HFFc6 (cell line): ENCODE results near the gene MAP3K7. TPM values are rescaled to one million over a fixed set of nuclear protein-coding genes. Genes with fewer than 3 reads are reported as not detected.

Experiments used
- DNase-seq: peaks from one replicate; pipeline ENCODE4 v3.0.0-alpha.2; 2018
- H3K27ac Mint-ChIP-seq: 2 replicates; pipeline ENCODE4 v1.8.0; 2020; ENCODE audit warnings: mild to moderate bottlenecking, mixed read lengths
- H3K27me3 Mint-ChIP-seq: 2 replicates; pipeline ENCODE4 v1.8.0; 2021; ENCODE audit warnings: mild to moderate bottlenecking, moderate library complexity, mixed read lengths; ENCODE audit not compliant: insufficient read depth
- H3K36me3 Mint-ChIP-seq: 2 replicates; pipeline ENCODE4 v1.8.0; 2021; ENCODE audit warnings: low read depth, mixed read lengths
- H3K4me1 Mint-ChIP-seq: 2 replicates; pipeline ENCODE4 v1.8.0; 2020; ENCODE audit warnings: low read depth, mixed read lengths
- H3K4me3 Mint-ChIP-seq: 2 replicates; pipeline ENCODE4 v1.8.0; 2020; ENCODE audit warnings: mild to moderate bottlenecking, moderate library complexity, mixed read lengths
- H3K9me3 Mint-ChIP-seq: 2 replicates; pipeline ENCODE4 v1.8.0; 2020; ENCODE audit warnings: mild to moderate bottlenecking, mixed read lengths
- CTCF ChIP-seq: fragments of 200-600 bp; sonication (generic); IDR thresholded peaks from 2 replicates; pipeline ENCODE4 v1.5.0; 2021; ENCODE audit warnings: antibody characterized with exemption, mild to moderate bottlenecking
- total RNA-seq, 6 experiments: library from RNA; stranded (reverse); fragmentation: NEBNext Ultra II Directional; extraction: Animal tissue kit (Norgen Biotek cat#: 25700); gene quantifications; 2 replicates in 1 of 6; 3 replicates in 5 of 6; pipeline ENCODE4 v1.2.3, GENCODE V29; 2021

MAP3K7 gene
- total RNA-seq, 6 experiments from 2014 or later, result 27.9 to 35.4 (median 32.1) TPM

DNA sequence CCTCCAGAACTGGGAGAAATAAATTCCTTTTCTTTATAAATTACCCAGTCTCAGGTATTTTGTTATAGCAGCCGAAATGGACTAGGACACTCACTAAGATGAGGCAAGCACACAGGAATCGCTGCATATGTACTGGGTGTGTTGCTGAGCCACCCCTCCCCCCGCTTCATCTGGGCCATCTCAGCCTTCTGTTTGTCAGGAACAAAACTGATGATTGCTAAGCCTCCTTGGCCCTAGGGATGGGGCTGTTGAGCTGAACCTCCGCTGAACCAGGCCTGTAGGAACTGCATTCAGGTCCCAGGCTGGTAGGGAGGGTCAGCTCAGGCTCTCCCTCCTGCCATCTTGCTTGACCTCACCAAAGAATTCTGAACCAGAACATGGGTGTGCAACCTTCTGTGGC is 108.6 kb downstream of the MAP3K7 start:
- DNase-seq, result no peak
- H3K4me3 Mint-ChIP-seq, result no peak overlapping the region
- peaks cover 11% of the 10 kb centered on the region for H3K27me3 Mint-ChIP-seq
- TF ChIP-seq CTCF, result no peak
- no peak overlapping the region for H3K27ac Mint-ChIP-seq
- H3K9me3 Mint-ChIP-seq, result no peaks in the 10 kb centered on the region
- H3K36me3 Mint-ChIP-seq, result no peaks in the 10 kb centered on the region
- peaks cover 9% of the 10 kb centered on the region for H3K4me1 Mint-ChIP-seq

GRCh38 chr6:90477366-90477765 is 109.5 kb downstream of the MAP3K7 start:
- no peak for DNase-seq
- Mint-ChIP-seq H3K27me3 (peaks cover 8% of the 10 kb centered on the region), H3K4me3 (no peak overlapping the region), H3K9me3 (no peaks in the 10 kb centered on the region), H3K36me3 (no peaks in the 10 kb centered on the region), H3K27ac (no peak overlapping the region), H3K4me1 (peaks cover 9% of the 10 kb centered on the region)
- TF ChIP-seq CTCF, result no peak

DNA sequence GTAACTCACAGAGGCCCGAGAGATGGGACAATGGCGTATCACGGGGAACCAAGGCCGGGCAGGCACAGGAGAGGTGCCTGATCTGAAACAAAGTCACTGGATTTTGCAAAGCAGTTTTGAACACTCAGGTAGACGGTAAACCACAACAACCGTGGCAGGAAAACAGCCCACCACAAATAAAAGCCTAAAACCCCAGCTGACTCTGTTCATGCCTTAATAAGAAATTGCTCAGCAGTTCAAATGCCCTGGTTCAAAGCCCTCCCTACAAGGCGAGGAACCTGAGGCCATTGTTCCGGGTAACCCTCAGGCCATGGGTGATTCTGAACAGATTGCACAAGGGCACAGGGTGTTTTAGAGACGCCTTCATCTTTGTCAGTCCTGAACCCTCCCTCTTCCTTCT is 114.2 kb downstream of the MAP3K7 start:
- Mint-ChIP-seq H3K4me3 (no peak overlapping the region), H3K27me3 (peaks cover 16% of the 10 kb centered on the region), H3K27ac (no peak overlapping the region), H3K36me3 (no peaks in the 10 kb centered on the region), H3K4me1 (no peaks in the 10 kb centered on the region; the same call in 1 of the 2 replicates), H3K9me3 (no peaks in the 10 kb centered on the region)
- no peak for TF ChIP-seq CTCF
- DNase-seq, result no peak

DNA sequence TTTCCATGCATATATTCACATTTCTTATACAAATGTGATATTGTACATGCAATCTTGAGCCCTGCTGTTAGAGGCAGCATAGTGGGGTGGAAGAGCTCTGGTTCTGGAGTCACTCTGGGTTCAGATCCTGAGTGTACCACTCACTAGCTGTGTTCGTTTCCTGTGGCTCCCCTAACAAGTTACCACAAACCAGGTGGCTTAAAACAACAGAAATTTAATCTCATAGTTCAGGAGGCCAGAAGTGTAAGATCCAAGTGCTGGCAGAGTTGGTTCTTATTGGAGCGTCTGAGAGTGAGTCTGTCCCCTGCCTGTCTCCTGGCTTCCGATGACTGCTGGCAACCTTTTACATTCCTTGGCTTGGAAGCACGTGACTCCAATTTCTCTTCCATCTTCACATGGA is 115.6 kb downstream of the MAP3K7 start:
- no peaks in the 10 kb centered on the region for H3K9me3 Mint-ChIP-seq
- H3K27ac Mint-ChIP-seq, result no peak overlapping the region
- H3K4me1 Mint-ChIP-seq, result no peaks in the 10 kb centered on the region; the same call in 1 of the 2 replicates
- no peak for DNase-seq
- H3K27me3 Mint-ChIP-seq, result peaks cover 15% of the 10 kb centered on the region
- H3K36me3 Mint-ChIP-seq, result no peaks in the 10 kb centered on the region
- H3K4me3 Mint-ChIP-seq, result no peak overlapping the region
- no peak for TF ChIP-seq CTCF

DNA sequence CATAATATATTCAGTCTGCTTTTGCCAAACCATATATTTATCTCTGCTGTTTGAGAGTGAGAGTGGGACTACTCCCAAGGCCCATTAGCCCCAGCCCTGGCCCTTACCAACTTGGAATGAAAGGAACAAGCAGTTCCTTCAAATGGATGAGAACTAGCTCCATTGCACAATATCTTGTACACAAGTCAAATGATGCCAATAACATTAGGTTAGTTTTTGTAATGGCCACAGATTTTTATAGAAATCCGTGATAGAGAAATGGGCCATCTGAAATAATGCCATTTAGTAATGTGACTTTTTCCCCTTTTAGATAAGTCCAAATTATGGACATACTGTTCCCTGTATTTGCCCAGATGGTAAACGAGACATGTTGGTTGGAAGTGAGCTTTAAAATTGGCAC is 117.0 kb downstream of the MAP3K7 start:
- TF ChIP-seq CTCF, result no peak
- no peak overlapping the region for H3K4me3 Mint-ChIP-seq
- DNase-seq, result no peak
- no peaks in the 10 kb centered on the region; the same call in 1 of the 2 replicates for H3K4me1 Mint-ChIP-seq
- no peak overlapping the region for H3K27ac Mint-ChIP-seq
- H3K36me3 Mint-ChIP-seq, result no peaks in the 10 kb centered on the region
- no peaks in the 10 kb centered on the region for H3K9me3 Mint-ChIP-seq
- H3K27me3 Mint-ChIP-seq, result peaks cover 15% of the 10 kb centered on the region

DNA sequence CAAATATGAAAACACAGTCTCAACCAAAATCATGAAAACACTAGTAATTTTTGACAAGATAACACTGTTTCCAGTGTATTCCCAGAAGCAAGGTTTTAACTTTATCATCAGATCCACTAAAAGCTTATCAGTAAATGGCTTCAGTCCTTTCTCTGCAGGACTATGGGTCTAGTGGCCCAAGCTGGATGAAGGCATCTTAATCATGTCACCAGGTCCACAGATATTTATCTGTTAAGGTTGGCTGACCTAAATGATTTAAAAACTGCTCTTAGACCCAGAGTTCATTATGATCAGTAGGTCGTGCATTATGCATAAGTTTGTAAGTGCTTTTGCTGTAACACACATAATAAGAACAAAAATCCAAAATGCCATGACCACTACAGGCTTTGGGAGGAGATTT is 118.0 kb downstream of the MAP3K7 start:
- H3K9me3 Mint-ChIP-seq, result no peaks in the 10 kb centered on the region
- no peak overlapping the region for H3K4me3 Mint-ChIP-seq
- H3K36me3 Mint-ChIP-seq, result no peaks in the 10 kb centered on the region
- no peak for DNase-seq
- TF ChIP-seq CTCF, result no peak
- no peaks in the 10 kb centered on the region; the same call in 1 of the 2 replicates for H3K4me1 Mint-ChIP-seq
- H3K27me3 Mint-ChIP-seq, result peaks cover 15% of the 10 kb centered on the region
- H3K27ac Mint-ChIP-seq, result no peak overlapping the region
